ENCODE results near the gene NECAP2.
"Not testable (repeated sequence)": the region's sequence is repeated elsewhere in the genome, so short reads cannot be mapped to it uniquely, and the experiment has no call there.

The NECAP2 gene

DNA sequence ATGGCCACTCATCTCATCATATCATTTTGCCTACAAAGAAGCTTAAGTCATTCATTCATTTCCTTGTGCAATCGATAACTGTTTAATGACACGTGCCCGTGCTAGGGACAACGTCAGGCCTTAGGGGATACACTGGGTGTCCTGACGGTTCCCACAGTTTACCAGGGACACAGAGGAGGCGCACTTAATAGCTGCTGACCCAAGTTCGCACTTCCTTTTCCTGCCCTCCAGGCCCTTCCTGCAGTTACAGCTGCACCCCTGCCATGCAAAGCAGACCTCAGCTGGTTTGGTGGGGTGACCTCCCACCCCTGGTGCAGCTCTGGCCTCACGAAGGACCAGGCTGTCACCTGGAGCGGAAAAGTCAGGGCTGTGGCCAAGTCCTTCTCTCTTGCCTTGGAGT, 7.5 kb upstream of the NECAP2 start:
- no peak for DNase-seq

DNA sequence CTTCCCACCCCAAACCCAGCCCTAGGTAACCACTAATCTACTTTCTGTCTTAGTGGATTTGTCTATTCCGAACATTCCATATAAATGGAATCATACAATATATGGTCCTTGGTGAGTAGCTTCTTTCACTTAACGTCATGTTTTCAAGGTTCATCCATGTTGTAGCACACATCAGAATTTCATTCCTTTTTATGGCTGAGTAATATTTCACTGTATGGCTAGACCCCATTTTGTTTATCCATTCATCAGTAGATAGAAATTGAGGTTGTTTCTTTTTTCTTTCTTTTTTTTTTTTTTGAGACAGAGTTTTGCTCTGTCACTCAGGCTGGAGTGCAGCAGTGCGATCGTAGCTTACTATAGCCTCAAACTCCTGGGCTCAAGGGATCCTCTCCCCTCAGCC, 6.5 kb upstream of the NECAP2 start:
- DNase-seq = no peak

DNA sequence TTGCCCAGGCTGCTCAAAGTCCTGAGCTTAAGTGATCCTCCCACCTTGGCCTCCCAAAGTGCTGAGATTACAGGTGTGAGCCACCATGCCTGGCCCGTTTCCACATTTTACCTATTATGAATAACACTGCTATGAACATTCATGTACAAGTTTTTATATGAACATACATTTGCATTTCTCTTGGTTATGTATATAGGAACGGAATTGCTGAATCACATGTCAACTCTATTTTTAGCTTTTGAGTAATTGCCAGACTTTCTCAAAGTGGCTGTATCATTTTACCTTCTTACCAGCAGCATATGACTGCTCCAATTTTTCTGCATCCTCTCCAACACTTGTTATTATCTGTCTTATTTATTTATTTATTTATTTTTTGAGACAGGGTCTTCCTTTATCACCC, 6.0 kb upstream of the NECAP2 start:
- DNase-seq = no peak

DNA sequence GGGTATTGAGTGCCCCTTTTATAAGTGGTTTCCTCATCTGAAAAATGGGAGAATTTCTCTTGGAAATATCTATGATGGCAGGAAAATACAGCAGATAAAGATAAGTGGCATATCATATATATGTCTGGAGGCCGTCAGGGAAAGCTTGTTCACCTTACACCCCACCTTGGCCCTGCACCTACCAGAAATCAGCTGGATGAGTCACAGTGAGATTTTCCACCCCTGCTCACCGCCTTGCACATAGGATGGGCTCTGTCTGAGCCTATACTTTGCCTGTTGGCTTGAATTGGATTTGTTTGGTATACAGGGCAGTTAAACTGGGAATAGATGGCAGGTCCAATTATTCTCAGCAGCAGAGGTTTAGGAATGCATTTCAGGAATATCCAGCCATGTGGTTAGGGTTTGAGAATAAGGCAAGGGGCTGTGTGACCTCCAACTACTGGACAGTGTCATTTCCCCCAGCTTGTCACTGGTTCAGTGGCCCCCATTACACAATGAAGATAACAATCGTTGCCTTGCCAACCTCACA, 3.5 kb upstream of the NECAP2 start, which contains the start of gene SPATA21:
SPATA21 (minus strand) TSS at position 479 of the 529 bp plus-strand sequence. CDS start 6,053 bp downstream, outside the sequence.
- no peak for DNase-seq

DNA sequence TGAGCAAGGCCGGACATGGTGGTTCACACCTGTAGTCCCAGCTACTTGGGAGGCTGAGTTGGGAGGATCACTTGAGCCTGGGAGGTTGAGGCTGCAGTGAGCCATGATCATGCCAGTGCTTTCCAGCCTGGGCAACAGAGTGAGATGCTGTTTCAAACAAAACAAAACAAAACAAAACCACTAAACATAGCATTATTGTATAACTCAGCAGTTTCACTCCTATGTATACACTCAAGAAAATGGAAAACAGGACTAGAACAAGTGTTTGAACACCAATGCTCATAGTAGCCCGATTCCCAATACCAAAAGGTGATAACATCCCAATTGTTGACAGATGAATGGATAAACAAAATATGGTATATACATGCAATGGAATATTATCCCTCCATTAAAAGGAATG, 2.0 kb upstream of the NECAP2 start:
- DNase-seq = no peak

DNA sequence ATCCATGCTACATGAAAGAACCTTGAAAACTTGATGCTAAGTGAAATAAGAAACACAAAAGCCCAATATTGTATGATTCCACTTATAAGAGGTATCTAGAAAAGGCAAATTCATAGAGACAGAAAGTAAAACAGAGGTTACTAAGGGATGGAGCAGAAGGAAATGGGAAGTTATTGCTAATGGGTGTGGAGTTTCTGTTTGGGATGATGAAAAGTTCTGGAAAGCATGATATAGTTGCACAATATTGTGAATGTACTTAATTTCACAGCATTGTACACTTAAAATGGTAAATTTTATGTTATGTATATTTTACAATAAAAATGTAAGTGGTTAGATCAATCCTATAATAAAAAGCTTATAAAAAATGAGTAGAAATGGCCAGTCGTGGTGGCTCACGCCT, 1.6 kb upstream of the NECAP2 start:
- no peak for DNase-seq

DNA sequence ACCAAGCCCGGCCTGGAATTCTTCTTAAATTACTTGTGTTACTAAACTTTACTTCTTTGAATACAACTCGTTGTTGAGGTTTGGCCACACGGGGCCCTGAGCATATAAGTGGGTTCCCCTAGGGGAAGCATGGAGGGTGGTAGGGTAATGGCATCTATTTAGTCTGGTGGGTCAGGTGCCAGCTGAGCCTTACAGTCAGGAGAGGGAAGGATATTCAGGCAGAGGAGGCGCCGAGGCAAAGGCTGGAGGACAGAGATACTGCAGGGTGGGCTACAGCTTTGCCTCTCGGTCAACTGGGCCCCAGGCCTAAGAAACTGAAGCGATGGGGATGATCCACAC, 424 bp upstream of the NECAP2 start:
- DNase-seq = no peak

DNA sequence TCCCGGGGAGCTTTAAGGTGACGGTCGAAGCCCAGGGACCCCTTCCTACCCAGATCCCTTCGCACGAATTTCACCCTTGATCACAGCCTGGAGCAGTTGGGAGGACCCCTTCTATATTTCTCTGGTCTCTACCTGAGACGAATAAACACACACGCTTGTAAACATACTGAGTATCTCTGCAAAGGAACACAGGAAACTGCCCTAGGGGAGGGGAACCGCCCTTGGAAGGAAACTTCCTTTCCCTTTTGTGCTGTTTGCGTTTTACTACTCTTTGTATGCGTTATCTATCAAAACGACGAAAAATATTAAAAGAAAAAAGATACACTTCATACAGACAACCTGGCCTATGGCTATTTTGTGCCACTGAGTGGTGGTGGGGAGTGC, 750 bp downstream of the NECAP2 start:
- DNase-seq = no peak

DNA sequence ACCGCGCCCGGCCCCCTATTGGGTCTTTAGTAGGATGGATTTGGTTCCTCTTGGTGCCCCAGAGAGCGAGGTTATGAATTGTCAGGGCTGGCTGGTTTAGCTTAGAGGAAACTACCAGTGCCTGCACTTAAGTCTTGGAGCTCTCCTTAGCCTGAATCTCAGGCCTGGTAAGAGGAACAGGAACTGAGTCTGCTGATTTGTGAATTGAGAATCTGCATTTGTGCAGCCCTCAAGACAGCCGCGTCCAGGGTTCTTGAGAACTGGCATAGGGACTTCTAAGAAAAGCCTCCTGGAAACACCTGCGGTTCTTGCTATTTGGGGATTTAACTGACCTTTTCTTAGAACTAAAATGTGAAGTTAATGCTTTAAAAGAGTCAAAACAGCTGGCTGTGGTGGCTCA, 1.7 kb downstream of the NECAP2 start:
- no peak for DNase-seq

DNA sequence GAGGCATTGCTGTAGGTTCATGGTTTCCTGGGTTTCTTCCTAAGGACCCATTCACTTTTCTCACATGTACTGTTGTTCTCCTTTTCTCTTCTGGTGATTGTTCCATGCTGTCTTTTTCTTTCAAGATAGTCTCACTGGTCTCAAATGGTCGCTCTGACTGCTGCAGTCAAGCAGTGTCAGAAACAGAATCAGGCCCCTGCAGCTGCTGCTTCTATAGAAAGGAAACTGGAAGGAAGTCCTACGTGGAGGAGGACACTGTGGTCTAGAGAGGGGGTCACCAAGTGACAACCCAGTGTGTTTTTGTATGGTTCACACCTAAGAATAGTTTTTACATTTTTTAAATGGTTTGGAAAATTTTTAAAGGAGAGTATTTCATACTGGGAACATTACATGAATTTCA, 2.4 kb downstream of the NECAP2 start:
- DNase-seq = no peak

DNA sequence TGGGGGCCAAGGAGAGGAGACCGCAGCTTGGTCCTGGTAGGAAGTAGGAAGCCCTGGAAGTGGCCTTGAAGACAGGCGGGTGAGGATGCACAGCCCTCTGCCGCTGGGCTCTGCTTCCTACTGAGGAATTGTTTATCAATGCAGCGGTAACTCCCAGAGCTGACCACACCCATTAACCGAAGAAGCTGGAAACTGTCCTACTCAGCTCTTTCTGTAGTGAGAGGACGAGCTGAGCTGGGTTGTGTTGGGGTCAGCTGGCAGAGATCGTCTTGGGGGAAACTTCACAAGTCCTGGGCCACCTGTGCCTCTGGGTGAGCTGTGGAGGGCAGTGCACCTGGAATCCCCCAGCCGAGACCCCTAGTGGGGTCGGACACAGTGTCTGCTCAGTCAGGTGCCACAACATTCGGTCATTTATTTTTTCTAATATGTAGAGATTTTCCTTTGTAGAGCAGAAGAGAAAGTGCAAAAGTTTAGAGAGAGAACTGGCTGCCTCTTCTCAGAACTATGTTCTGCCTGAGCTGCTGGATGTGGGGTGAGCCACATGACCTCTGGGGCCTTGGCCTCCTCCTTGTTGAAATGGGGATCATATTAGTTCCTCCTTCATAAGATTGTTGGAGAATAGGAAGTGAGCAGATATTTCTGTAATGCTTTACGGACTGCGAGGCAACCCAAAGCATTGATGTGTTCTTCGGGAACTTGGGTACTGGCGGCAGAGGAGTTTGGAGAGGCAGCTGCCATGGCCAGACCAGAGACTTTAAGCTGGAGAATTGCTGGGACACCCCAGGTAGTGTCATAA, 3.6 kb downstream of the NECAP2 start:
- DNase-seq = no peak

DNA sequence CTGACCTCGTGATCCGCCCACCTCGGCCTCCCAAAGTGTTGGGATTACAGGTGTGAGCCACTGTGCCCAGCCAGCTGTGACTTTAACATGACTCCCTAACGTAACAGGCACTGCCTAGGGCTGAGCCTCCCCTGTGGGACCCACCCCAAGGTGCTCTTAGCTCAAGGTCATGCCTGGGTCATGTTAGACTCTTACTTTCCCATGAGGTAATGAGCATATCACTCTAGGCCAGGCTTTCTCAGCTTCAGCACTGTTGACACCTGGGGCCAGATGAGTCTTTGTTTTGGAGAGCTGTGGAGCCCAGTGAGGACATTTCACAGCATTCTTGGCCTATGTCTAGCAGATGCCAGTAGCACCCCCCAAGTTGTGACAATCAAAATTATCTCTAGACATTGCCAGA, 4.5 kb downstream of the NECAP2 start:
- no peak for DNase-seq

DNA sequence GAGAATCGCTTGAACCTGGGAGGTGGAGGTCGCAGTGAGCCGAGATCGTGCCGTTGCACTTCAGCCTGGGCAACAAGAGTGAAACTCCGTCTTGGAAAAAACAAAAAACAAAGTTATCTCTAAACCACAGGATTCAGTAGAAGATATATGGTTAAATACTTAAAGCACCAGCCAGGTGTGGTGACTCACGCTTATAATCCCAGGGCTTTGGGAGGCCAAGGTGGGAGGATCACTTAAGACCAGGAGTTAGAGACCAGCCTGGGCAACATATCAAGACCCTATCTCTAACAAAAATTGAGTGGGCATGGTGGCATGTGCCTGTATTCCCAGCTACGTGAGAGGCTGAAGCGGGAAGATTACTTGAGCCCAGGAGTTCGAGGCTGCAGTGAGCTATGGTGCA, 5.6 kb downstream of the NECAP2 start:
- DNase-seq = no peak

DNA sequence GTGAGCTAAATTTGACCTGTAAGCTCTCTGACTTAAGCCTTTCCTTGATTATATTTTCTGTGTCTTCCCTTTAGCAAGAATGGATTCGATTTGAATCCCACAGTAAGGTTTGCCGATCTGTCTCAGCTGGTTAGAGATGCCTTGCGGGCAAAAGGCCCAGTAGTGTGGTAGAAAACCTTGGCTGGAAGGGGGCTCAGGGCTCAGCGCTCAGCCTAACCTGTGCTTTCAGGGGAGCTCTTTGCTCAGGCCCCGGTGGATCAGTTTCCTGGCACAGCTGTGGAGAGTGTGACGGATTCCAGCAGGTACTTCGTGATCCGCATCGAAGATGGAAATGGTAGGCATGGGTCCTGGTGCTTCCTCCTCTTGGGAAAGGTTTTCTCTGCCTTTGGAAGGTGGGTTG, 7.1 kb downstream of the NECAP2 start:
- no peak for DNase-seq

DNA sequence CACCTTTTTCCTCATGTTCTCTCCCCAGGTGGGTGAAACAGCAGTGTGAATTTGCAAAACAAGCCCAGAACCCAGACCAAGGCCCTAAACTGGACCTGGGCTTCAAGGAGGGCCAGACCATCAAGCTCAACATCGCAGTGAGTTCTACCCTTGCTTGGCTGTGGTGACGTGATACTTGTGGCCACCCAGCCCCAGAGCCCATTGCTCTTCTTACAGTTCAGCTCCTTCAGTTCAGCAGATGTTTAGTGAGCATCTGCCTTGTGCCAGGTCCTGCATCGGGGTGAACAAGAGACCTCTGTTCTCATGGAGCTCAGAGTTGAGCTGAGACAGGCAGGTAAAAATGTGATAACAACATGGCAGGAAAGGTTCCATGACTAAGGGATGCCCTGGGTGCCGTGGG, 8.5 kb downstream of the NECAP2 start:
- no peak for DNase-seq

DNA sequence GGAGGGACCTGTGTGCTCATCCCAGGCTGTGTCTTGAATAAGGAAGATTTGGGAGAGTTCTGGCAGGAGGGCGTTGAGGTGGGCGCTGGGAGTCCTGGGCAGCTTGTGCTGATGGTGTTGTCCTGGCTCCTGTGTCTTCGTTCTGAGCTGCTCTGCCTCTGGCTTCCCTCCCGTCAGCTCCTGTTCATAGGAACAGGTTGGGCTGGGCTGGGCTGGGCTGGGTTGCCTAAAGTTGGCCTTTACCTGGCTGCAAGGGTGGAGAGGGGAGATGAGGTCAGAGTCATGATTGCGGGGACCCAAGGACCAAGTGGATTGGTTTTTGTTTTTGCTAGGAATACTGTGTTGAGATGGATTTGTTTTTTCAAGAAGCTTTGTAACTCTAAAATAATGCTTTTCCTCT, 9.1 kb downstream of the NECAP2 start:
- DNase-seq = no peak

DNA sequence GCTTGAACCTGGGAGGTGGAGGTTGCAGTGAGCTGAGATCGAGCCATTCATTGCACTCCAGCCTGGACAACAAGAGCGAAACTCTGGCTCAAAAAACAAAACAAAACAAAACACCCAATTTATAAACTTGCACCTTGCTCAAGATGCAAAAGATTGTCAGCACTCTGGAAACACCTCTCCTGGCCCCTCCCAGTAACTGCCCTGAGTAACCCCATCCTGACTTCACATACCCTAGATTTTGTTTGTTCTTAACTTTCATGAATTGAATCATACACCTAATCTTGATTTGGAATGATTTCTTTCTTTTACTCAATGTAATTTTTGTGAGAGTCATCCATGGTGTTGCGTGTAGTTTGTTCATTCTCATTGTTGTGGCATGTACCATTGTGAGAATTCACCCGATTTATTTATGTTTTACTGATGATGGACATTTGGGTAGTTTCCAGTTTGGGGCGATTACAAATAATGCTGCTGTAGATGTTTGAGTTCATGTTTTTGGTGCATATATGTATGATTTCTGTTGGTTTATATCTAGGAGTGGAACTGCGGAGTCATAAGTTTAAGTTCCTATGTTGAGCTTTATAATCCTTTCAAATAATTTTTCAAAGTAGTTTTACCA, 10.4 kb downstream of the NECAP2 start:
- no peak for DNase-seq

DNA sequence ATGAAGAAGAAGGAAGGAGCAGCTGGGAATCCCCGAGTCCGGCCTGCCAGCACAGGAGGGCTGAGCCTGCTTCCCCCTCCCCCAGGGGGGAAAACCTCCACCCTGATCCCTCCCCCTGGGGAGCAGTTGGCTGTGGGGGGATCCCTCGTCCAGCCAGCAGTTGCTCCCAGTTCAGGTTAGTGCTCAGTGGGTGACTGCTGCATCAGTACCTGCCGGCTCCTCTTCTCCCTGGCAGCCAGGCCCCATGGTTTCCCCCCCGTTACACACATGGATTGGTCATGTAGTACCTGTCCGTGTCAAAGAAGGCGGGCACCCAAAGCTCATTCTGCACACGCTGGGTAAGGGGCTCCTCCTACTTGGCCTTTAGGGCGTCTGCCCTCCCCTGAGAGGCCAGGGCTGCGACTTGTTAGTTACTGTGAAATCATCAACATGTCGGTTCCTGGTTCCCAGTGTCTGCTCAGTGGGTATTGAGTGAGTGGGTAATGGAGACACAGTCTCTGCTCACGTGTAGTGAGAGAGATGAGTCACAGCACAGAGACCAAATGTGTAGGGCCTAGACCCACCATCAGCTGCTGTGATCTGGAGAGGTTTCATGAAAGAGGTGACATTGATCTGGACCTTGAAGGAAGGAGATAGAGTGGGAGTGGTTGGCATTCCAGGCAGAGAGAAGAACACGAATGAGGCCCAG, 11.5 kb downstream of the NECAP2 start:
- DNase-seq = no peak

DNA sequence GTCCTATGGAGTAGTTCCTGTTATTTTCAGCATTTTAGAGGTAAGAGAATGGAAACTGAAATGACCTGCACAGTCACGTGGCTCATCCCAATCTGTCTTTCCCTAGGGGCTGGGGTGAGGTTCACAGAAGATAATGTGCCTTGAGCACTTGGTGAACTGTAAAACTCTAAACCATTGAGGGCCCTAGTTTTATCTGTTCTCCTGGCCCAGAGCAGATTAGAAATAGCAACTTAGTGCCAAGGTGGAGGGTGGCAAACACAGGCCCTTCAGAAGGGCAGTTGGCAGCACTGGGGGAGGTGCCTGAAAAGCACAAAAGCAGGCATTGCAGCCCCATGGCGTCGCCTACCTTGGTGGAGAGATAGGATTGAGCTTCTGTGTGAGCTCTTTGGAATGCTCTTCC, 14.4 kb downstream of the NECAP2 start:
- not testable (repeated sequence) for DNase-seq

DNA sequence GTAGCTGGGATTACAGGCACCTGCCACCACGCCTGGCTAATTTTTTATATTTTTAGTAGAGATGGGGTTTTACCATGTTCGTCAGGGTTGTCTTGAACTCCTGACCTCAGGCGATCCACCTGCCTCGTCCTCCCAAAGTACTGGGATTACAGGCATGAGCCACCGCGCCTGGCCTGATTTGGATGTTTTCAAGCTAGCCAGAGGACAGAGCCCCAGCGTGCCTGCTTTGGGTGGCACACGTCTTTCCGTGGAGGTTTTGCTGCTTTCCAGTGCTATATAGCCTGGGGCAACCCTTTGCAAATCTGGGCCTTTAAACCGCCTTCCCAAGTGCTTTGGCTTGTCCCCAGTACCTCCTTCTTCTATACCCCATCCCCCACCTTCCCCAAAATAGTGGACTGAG, 15.6 kb downstream of the NECAP2 start:
- not testable (repeated sequence) for DNase-seq

DNA sequence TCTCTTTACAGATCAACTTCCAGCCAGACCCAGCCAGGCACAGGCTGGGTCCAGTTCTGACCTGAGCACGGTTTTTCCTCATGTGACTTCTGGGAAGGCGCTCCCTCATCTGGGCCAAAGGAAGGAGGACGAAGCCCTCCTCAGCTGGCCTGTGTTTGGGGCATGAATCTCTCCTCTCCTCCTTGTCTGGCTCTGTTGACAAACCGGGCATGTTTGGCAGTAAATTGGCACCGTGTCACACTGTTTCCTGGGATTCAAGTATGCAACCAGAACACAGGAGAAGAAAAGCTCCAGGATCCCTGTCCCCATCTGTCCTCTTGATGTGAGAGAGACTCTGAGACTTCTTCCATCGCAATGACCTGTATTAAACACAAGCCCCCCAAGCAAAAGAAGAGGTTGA, 18.3 kb downstream of the NECAP2 start:
- no peak for DNase-seq

DNA sequence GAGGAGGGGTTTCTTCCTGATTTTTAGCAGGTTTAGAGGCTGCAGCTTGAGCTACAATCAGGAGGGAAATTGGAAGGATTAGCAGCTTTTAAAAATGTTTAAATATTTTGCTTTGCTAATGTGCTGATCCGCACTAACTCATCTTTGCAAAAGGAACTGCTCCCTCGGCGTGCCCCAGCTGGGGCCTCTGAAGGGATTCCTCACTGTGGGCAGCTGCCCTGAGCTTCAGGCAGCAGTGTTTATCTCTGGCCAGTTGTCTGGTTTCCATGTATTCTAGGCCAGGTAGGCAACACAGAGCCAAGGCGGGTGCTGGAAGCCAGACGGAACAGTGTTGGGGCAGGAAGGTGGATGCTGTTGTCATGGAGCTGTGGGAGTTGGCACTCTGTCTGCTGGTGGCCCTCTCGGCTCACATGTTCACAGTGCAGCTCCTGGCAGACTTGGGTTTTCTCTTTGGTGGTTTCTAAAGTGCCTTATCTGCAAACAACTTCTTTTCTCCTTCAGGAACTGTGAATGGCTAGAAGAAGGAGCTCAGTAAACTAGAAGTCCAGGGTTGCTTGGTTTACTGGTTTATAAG, 18.9 kb downstream of the NECAP2 start:
- DNase-seq = no peak

DNA sequence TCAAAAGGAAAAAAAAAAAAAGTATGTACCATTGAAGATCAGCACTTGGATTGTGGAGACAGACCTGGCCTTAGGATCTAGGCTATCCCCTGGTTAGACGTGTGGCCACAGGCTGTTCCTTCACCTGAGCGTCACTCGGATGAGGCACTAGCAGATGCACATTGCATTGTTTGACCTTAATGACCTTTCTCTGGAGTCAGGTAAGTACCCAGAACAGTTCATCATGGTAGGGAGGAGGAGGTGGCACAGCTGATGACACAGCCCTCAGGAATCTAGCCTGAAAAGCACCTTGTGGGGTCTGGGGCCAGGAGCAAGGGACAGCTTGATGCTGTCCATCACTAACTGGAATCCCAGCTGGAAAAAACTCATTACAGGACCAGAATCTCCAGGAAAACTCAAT, 21.2 kb downstream of the NECAP2 start:
- no peak for DNase-seq

Data from CD4-positive, alpha-beta T cell treated with Interleukin-10 for 1 hour (primary cell).